Measurements from ENCODE around the gene CD200. TPM values are rescaled to one million over a fixed set of nuclear protein-coding genes. Genes with fewer than 3 reads are reported as not detected.
A peak's percentile ranks its signal among the peaks of the same experiment; 100 is the strongest.

Gene CD200, protein sequence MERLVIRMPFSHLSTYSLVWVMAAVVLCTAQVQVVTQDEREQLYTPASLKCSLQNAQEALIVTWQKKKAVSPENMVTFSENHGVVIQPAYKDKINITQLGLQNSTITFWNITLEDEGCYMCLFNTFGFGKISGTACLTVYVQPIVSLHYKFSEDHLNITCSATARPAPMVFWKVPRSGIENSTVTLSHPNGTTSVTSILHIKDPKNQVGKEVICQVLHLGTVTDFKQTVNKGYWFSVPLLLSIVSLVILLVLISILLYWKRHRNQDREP
- total RNA-seq (2012; rRNA removed) (0.83 and 1.1 TPM in 2 replicates), polyA plus RNA-seq (2012; rRNA removed) (1.6 and 1.7 TPM in 2 replicates), Bru-seq, nascent RNA (percentile 51 among the genes with signal in this experiment), BruChase-seq, experiment 1, labeled RNA remaining after a 6-hour chase (percentile 30 among the genes with signal in this experiment), BruChase-seq, experiment 2, labeled RNA remaining after a 2-hour chase (percentile 28 among the genes with signal in this experiment)
- 0.57 and 0.62 TPM in 2 replicates for polyA plus RNA-seq (2012; cell fraction: cytosol; rRNA removed)
- polyA plus RNA-seq (2012; cell fraction: nucleus; rRNA removed; ENCODE audit: low replicate concordance) = 0.34 and 3.0 TPM in 2 replicates
- long read RNA-seq, partial matches to known transcripts = 1 of 7 reads
- long read RNA-seq, other reads (novel, unspliced or antisense) = 2 of 7 reads

DNA sequence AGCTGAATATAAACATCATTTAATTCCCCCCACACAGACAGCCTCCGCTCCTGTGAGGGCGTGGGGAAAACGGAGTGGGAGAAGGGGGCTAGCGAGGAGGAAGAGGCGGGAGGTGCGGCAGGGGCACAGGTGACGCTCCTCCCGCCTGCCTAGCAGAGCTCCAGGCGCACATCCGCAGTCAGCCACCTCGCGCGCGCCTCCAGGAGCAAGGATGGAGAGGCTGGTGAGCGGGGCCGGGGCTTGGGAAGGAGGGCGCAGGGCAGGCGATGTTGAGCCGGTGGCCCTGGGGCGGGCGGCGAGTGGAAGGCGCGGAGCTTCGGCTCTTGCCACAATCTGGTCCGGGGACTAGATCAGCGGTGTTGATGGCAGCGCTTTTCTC lies at the start of gene CD200:
Gene CD200, plus strand, starts transcription at position 155 of the 379 bp plus-strand sequence. Its CDS starts 57 bp downstream, at position 212.
- H3K9me3 ChIP-seq (ENCODE audit: control insufficient read depth, insufficient read depth, low read length) = no peaks in the 10 kb centered on the region
- peak within 1 kb of the TSS; percentile 81 for H2AFZ ChIP-seq (replicated peaks; ENCODE audit: low read length, poor library complexity)
- H3K56ac ChIP-seq (ENCODE audit: extremely low read depth, insufficient read depth, low read length) = 0 out of 2 replicates have a peak within 1 kb of the TSS, but pooled peaks have one; percentile 22
- no peaks in the 10 kb centered on the region for H3K4me1 ChIP-seq (ENCODE audit: control insufficient read depth, insufficient read depth, low read length)
- no peaks in the 10 kb centered on the region for H4K20me1 ChIP-seq (ENCODE audit: insufficient read depth, low read length)
- H4K5ac ChIP-seq (ENCODE audit: low read depth, low read length) = no peak within 1 kb of the TSS; the same call in 1 of the 2 replicates
- H2AK5ac ChIP-seq (ENCODE audit: low read depth, low read length) = no peak within 1 kb of the TSS
- no peak within 1 kb of the TSS for H3K14ac ChIP-seq (replicated peaks; ENCODE audit: low read depth, low read length)
- peak within 1 kb of the TSS; percentile 15; the same call in 1 of the 2 replicates for H3K27ac ChIP-seq (ENCODE audit: insufficient read depth, low read length)
- intact Hi-C loops (cut with micrococcal nuclease) (loop anchor here (2.0 kb wide), 1 partner anchor 60 kb away; no protein-coding TSS in a partner anchor), dilution Hi-C loops (cut with HindIII; ENCODE audit: low sequenced_read_pairs, unreplicated experiment) (no loop called here), in situ Hi-C loops (cut with MboI; ENCODE audit: low sequenced_read_pairs) (loop anchor here (5.0 kb wide), 1 partner anchor 189 kb away; no protein-coding TSS in a partner anchor)
- peak within 1 kb of the TSS; percentile 40 for H3K4me3 ChIP-seq (ENCODE audit: insufficient read depth, low read depth, low read length)
- BruUV-seq (replicated peaks) = no TSS peak
- peaks cover 10% of the 10 kb centered on the region; the same call in 1 of the 2 replicates for H3K27me3 ChIP-seq (ENCODE audit: control insufficient read depth, insufficient read depth, low read length)
- peak within 1 kb of the TSS; percentile 14; the same call in 1 of the 2 replicates for H3K18ac ChIP-seq (ENCODE audit: low read depth, low read length)
- H2BK15ac ChIP-seq (ENCODE audit: low read depth, low read length) = no peak within 1 kb of the TSS
- H4K8ac ChIP-seq (ENCODE audit: low read depth in 2 of 2, low read length in 2 of 2) = peak within 1 kb of the TSS; percentile 14 to 39; a peak in 3 of 4 replicates
- no peak within 1 kb of the TSS for H2BK5ac ChIP-seq (ENCODE audit: low read depth, low read length, poor library complexity, severe bottlenecking)
- H2BK20ac ChIP-seq (ENCODE audit: low read depth, low read length) = no peak within 1 kb of the TSS
- H3K79me1 ChIP-seq (ENCODE audit: low read depth in 1 of 2, low read length in 2 of 2) = no peaks in the 10 kb centered on the region
- H3K4me2 ChIP-seq (ENCODE audit: low read depth, low read length) = peak within 1 kb of the TSS; percentile 90
- peak within 1 kb of the TSS; percentile 73 for H3K9ac ChIP-seq (ENCODE audit: low read depth, low read length)
- H2AK9ac ChIP-seq (replicated peaks; ENCODE audit: low read depth, low read length, poor library complexity) = no peak within 1 kb of the TSS
- POLR2A ChIA-PET (ENCODE audit: unreplicated experiment) = no interaction called here
- no peak for TF ChIP-seq RAD21 (IDR thresholded peaks at IDR 0.05; ENCODE audit: low read length)
- TF ChIP-seq MAFK (IDR thresholded peaks at IDR 0.05; ENCODE audit: low read depth, low read length) = no peak
- TF ChIP-seq, protein P1, sequence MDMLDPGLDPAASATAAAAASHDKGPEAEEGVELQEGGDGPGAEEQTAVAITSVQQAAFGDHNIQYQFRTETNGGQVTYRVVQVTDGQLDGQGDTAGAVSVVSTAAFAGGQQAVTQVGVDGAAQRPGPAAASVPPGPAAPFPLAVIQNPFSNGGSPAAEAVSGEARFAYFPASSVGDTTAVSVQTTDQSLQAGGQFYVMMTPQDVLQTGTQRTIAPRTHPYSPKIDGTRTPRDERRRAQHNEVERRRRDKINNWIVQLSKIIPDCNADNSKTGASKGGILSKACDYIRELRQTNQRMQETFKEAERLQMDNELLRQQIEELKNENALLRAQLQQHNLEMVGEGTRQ (IDR thresholded peaks at IDR 0.05; ENCODE audit: low read depth, low read length) = no peak
- no peak for TF ChIP-seq RCOR1 (IDR thresholded peaks at IDR 0.05; ENCODE audit: insufficient replicate concordance, low read length)
- TF ChIP-seq CHD1 (IDR thresholded peaks at IDR 0.05; ENCODE audit: low read depth, low read length) = no peak
- TF ChIP-seq, protein P2, sequence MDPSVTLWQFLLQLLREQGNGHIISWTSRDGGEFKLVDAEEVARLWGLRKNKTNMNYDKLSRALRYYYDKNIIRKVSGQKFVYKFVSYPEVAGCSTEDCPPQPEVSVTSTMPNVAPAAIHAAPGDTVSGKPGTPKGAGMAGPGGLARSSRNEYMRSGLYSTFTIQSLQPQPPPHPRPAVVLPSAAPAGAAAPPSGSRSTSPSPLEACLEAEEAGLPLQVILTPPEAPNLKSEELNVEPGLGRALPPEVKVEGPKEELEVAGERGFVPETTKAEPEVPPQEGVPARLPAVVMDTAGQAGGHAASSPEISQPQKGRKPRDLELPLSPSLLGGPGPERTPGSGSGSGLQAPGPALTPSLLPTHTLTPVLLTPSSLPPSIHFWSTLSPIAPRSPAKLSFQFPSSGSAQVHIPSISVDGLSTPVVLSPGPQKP (IDR thresholded peaks at IDR 0.05; ENCODE audit: borderline replicate concordance, low read depth, low read length) = no peak
- TF ChIP-seq MXI1 (IDR thresholded peaks at IDR 0.05; ENCODE audit: borderline replicate concordance, low read depth, low read length) = no peak
- TF ChIP-seq MAZ (IDR thresholded peaks at IDR 0.05; ENCODE audit: borderline replicate concordance, low read depth, low read length) = no peak
- TF ChIP-seq, protein P3, sequence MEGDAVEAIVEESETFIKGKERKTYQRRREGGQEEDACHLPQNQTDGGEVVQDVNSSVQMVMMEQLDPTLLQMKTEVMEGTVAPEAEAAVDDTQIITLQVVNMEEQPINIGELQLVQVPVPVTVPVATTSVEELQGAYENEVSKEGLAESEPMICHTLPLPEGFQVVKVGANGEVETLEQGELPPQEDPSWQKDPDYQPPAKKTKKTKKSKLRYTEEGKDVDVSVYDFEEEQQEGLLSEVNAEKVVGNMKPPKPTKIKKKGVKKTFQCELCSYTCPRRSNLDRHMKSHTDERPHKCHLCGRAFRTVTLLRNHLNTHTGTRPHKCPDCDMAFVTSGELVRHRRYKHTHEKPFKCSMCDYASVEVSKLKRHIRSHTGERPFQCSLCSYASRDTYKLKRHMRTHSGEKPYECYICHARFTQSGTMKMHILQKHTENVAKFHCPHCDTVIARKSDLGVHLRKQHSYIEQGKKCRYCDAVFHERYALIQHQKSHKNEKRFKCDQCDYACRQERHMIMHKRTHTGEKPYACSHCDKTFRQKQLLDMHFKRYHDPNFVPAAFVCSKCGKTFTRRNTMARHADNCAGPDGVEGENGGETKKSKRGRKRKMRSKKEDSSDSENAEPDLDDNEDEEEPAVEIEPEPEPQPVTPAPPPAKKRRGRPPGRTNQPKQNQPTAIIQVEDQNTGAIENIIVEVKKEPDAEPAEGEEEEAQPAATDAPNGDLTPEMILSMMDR (conservative IDR thresholded peaks at IDR 0.05; ENCODE audit: low read depth, low read length) = no peak
- TF ChIP-seq NFE2L2 (IDR thresholded peaks at IDR 0.05; ENCODE audit: low read depth, low read length) = no peak
- TF ChIP-seq CEBPB (IDR thresholded peaks at IDR 0.05; ENCODE audit: low read depth, low read length) = no peak
- 3% methylated on average over 26 of the region's 28 CpGs; no CpG with 5 or more reads in 1 of the 2 experiments for WGBS, 2 experiments (ENCODE audit: extremely low coverage in 2 of 2, insufficient read length in 1 of 2)
- ATAC-seq (ENCODE audit: low read depth) = peak; percentile 87
- no peak within 1 kb of the TSS for H3K23ac ChIP-seq (ENCODE audit: low read depth, low read length)
- CTCF ChIA-PET = interaction anchor here (0.7 to 1.4 kb wide), 3 partner anchors 8 to 156 kb away, joined by 3 to 4 read pairs (median 3); no protein-coding TSS in a partner anchor
- no peak within 1 kb of the TSS for H3K4ac ChIP-seq (ENCODE audit: low read depth, low read length)
- H4K91ac ChIP-seq (ENCODE audit: insufficient read depth, low read depth, low read length) = no peak within 1 kb of the TSS; the same call in 1 of the 2 replicates
- H3K36me3 ChIP-seq (ENCODE audit: control insufficient read depth, insufficient read depth, low read length) = no peaks in the 10 kb centered on the region
- H3K9me1 ChIP-seq (ENCODE audit: insufficient read depth, low read length) = no peaks in the 10 kb centered on the region
- DNase-seq = peak; percentile 16
- H2BK120ac ChIP-seq (ENCODE audit: low read depth, low read length) = peak within 1 kb of the TSS; percentile 7

Data from IMR-90 (cell line).